Activated gamma-delta T cell treated with Interleukin-2 at 50 U/mL for 16 hours (primary cell): Measurements from ENCODE around the gene KCNE5.
"Not testable (repeated sequence)": the region's sequence is repeated elsewhere in the genome, so short reads cannot be mapped to it uniquely, and the experiment has no call there.

Experiments used
- DNase-seq: peaks from one replicate; pipeline ENCODE4 v3.0.0-alpha.2; 2020

KCNE5 gene, protein sequence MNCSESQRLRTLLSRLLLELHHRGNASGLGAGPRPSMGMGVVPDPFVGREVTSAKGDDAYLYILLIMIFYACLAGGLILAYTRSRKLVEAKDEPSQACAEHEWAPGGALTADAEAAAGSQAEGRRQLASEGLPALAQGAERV

DNA sequence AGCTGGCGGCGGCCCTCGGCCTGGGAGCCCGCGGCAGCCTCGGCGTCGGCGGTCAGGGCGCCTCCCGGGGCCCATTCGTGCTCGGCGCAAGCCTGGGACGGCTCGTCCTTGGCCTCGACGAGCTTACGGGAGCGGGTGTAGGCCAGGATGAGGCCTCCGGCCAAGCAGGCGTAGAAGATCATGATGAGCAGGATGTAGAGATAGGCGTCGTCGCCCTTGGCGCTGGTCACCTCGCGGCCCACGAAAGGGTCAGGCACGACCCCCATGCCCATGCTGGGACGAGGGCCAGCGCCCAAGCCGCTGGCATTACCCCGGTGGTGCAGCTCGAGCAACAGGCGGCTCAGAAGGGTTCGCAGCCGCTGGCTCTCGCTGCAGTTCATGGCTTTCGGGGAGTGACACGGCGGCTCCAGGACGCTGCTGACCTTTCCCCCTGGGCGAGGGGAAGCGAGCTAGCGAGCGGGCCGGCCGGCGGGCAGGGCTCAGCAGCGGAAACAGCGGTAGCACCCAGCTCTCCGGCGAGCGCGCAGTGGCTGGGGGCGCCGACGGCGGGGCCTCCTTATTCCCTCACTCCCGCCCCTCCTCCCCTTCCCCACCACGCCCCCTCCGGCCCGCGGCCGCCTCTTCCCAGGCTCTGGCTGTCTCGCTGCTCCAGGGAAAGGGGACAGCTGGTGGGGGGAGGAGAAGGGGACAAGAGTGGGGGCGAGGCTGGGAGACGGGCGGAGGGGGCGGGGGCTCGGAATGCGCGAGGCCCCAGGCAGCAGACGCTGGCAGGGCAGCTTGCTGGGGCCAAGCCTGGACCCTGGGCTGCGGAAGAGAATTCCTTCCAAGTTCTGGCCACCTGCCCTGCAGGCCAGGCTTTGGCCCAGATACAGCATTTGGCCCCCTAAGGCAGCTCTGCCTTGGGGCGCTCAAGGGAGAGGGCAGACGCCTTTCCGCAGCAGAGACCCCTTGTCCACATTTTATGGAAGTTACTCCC lies at the start of gene KCNE5:
Gene KCNE5 (minus strand): TSS at position 532 of the 976 bp plus-strand sequence. CDS start 152 bp downstream, at position 380.
- DNase-seq = no peak

DNA sequence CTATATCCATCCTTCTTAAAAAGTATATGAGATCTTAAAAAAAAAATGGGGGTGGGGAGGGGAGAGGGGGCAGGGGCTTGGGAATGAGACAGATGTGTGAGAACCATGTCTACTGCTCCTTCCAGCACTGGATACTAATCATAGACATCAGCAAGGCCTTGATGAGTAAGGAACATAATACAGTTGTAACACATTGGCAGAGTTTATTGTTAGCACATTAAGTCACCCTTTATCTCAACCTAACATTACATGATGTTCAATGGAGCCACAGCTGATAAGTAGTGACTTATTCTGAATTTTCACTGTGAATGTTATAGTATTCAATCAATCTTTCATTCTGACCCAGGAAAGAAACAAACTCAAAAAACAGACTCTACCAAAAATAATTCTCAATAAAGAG lies 47.3 kb upstream of the KCNE5 start:
- no peak for DNase-seq

DNA sequence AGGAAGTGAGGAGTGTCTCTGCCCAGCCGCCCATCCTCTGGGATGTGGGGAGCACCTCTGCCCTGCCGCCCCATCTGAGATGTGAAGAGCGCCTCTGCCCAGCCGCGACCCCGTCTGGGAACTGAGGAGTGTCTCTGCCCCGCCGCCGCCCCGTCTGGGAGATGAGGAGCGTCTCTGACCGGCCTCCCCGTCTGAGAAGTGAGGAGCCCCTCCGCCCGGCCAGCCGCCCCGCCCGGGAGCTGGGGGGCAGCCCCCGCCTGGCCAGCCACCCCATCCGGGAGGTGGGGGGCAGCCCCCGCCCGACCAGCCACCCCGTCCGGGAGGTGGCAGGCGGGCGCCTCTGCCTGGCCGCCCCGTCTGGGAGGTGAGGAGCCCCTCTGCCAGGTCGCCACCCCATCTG lies 46.2 kb upstream of the KCNE5 start:
- DNase-seq = not testable (repeated sequence)

DNA sequence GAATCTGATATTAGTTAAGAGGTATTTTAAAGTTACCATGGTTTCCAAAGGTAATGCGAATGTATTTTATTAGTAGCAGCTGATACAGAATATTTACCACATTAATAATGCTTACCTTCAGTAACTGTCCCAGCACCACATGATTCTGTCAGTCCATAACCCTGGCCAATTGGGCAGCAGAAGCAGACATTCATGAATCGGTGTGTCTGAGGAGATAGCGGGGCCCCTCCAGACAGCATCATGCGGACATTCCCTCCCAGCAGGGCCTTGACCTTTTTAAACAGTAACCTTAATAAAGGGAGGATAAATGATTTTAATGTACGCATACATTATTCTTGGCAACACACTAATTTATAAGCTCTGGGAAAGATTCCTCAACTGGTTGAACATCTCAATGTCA lies 43.0 kb upstream of the KCNE5 start:
- DNase-seq = no peak

DNA sequence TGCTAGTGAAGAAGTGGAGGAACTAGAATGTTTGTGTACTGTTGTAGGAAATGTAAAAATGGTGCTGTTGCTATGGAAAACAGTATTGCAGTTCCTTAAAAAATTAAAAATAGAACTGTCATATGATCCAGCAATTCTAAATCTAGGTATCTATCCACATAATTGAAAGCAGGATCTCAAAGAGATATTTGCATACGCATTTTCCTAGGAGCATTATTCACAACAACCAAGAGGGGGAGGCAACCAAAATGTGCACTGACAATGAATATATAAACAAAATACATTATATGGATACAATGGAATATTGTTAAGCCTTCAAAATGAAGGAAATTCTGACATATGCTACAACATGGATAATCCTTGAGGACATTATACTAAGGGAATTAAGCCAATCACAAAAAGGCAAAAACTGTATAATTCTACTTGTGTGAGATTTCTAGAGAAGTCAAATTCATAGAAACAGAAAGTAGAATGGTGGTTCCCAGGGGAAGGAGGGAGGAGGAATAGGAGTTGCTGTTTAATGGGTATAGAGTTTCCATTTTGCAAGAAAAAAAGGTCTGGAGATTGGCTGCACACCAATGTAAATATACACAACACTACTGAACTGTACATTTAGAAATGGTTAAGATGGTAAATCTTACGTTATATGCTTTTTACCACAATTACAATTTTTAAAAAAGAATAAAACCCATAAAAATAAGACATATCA lies 35.6 kb upstream of the KCNE5 start:
- no peak for DNase-seq

DNA sequence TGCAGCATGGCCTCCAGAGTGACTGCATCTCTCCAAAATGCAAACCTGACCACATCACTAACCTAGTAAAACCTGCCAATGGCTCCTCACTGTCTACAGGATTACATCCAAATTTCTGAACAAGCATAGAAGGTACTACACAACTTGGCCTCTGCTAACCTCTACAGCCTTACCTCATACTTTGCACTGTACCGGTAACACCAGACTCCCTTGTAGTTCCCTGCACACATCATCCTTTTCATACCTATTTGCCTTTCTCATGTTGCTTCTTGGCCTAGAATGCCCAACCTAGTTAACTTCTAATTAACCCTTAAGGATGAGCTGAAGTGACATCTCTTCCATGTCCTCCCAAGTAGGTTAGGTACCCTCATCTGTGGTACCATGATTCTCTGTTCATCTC lies 33.4 kb upstream of the KCNE5 start:
- DNase-seq = no peak

DNA sequence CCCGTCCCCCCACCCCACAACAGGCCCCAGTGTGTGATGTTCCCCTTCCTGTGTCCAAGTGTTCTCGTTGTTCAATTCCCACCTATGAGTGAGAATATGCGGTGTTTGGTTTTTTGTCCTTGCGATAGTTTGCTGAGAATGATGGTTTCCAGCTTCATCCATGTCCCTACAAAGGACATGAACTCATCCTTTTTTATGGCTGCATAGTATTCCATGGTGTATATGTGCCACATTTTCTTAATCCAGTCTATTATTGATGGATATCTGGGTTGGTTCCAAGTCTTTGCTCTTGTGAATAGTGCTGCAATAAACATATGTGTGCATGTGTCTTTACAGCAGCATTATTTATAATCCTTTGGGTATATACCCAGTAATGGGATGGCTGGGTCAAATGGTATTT lies 32.4 kb upstream of the KCNE5 start:
- DNase-seq = not testable (repeated sequence)

DNA sequence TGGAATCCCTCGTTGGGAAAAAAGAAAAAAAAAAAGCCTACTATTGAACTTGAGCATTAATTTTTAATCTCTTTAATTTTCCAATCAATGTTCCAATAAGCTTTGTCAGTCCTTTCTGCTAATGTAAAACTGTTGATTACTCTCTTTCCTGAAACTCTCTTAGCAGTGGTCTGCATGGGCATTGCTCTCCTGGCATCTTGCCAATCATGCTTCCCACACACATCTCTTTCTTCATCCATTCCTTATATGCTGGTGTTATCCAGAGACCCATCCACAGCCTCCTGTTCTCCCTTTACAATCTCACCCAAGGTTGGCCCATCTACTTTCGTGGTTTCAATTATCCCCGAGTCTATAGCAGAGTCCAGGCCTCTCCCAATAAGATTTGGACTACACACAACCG lies 31.8 kb upstream of the KCNE5 start:
- DNase-seq = no peak

DNA sequence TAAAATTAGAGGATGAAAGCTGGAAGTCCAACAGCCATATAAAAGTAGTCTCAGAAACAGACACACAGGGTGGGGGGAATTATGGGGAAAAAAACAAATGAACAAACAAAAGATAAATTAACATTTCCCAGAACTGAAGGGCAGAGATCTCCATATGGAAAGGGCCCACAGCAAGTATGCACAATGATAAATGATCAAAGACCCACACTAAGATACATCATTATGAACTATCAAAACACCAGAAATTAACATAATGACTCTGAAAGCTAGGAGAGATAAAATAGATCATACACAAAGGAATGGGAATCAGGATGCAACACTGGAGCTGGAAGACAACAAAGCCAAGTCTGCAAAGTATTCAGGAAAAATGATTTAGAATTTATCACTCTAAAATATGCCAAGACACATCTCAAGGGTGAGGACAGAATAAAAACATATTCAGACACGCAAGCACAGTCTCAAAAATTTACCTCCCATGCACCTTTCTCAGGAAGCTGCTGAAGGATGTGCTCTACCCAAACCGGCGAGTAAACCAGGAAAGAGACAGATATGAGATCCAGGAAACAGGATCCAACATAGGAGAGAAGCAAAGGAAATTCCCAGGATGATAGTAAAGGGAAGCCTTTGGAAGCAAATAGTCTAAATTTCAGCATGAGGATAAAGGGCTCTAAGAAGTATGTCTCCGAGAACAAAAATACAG lies 30.7 kb upstream of the KCNE5 start:
- DNase-seq = no peak

DNA sequence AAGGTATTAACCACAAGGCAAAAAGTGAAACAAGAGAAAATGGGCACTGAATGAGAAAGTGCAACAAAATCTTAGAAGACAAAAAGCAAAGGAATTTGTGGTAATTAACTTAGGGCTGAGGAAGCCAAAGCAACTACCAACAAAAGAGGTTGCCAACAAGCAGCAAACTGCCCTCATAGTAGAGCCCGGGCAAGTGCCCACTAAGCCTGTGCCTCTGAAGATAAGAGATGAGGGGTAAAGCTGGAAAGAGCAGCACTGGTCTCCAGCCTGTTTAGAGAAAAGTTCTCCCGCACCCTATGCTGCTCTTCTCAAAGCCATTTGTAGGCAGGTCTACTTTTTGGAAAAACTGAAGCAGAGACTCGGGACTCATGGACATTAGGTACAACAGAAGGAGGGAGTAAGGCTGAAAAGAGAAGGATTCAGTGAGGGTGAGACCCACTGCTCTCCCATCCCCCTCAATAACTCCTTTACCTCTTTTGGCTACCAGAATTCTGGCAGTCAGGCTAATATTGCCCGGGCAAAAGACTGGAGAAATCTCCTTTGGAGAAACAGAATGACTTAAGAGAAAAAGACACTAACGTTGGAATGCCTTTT lies 29.6 kb upstream of the KCNE5 start:
- DNase-seq = no peak

DNA sequence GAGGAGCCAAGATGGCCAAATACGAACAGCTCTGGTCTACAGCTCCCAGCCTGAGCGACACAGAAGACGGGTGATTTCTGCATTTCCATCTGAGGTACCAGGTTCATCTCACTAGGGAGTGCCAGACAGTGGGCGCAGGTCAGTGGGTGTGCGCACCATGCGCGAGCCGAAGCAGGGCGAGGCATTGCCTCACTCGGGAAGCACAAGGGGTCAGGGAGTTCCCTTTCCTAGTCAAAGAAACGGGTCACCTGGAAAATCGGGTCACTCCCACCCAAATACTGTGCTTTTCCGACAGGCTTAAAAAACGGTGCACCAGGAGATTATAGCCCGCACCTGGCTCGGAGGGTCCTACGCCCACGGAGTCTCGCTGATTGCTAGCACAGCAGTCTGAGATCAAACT lies 19.7 kb upstream of the KCNE5 start:
- DNase-seq = not testable (repeated sequence)

DNA sequence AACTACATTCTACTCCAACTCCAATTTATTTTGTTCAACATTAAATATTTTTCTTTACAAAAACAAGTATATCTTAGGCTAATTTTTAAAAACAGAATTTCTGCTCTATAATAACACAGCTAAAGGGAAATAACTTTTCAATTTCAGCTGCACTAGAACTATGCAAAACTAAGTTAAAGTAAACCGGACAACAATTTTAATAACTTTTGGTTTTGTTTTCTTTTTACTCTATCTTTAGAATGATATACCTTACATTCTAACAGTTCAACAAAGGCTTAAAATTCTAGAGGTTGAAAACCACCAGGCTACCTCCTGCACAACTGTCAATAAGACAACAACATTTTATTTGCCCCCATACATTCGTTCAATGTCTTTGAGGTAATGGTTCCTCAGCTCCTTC lies 18.7 kb upstream of the KCNE5 start:
- no peak for DNase-seq

DNA sequence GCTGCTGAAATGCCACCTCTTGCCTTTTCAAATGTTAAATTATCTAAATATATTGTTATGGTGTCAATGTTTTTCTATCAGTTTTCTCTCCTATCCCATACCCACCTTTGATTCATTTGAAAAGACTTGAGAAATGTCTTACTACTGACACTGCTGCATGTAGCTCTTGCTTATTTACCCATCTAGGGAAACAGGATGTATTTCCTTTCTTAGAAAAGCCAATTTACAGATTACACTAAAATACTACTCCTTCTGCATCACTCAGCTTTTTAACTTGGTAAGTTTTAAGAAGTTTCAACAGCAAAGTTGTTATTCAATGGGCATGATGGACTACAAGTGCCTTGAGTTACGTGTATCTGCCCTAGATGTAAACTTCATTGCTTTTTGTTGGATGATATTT lies 13.2 kb upstream of the KCNE5 start:
- DNase-seq = no peak

DNA sequence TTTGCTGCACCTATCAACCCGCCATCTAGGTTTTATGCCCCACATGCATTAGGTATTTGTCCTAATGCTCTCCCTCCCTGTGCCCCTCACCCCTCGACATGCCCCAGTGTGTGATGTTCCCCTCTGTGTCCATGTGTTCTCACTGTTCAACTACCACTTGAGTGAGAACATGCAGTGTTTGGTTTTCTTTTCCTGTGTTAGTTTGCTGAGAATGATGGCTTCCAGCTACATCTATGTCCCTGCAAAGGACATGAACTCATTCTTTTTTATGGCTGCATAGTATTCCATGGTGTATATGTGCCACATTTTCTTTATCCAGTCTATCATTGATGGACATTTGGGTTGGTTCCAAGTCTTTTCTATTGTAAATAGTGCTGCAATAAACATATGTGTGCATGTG lies 12.5 kb upstream of the KCNE5 start:
- DNase-seq = not testable (repeated sequence)

DNA sequence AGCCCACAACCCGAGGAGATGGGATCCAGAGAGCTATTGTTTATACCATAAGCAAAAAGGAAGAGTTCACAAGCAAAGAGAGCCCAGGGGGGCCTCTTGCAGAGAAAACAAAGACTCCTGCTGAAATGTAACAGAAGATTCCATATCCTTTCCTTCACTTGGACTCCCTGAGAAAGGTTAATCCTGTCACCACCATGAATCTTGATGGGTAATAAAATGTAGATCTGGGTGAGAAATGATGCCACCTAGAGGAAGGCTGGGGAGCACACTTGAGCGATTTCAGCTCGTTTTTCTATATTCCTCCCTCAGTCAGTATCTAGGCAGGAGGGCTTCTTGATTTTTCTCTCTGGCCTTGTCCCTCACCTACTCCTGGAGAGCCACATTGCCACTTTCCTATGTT lies 10.2 kb upstream of the KCNE5 start:
- DNase-seq = no peak

DNA sequence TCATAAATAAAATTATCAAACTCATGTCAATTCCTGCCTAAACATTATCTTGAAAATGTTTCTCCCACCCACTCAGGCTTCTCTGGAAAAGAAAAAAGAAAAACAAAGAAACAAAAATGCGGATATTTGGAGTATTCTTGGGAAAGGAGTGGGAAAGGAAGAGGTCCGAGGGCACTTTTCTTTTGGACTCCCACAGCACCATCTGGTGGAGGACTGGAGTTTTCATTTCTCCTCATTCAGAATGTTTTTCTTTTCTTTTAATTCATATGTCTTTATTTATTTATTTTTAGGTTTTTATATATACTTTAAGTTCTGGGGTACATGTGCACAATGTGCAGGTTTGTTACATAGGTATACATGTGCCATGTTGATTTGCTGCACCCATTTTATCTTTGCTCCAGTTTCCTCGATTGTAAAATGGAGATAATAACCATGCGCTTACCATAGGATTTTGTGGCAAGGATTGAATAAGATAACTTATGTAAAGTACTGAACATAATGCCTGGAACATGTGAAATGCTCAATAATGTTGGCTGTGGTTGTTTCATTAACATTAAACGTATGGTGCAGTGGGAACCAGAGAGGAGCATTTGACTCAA lies 8.0 kb upstream of the KCNE5 start:
- no peak for DNase-seq

DNA sequence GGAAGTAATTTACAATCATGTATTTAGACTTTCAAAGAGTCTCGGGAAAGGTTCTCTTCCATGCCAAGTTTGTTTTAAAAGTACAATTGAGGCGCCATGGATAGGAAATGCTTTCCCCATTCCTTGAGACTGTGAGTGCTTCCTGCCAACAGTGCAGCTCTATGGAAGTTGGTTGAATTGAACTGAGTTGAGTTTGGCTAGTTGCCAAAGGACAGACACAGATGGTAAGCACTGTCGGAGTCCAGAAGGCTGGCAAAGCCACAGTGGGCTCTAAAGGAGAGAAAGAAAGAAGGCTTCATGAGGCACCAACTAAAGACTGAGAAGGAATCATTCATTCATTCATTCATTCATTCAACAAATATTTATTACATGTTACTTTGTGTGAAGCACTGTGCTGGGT lies 4.3 kb upstream of the KCNE5 start:
- no peak for DNase-seq

DNA sequence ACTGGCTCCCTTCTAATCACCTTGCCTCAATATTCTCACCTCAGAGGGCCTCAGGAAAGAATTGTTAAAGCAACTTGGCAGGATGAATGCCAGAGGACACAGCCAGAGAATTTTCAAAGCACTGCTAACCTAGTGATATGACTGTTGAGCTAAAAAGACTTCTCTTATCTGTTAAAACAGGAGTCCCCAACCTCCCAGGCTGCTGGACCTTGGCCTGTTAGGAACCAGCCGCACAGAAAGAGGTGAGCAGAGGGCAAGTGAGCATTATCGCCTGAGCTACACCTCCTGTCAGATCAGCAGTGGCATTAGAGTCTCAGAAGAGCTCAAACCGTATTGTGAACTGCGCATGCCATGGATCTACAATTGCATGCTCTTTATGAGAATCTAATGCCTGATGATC lies 1.7 kb upstream of the KCNE5 start:
- no peak for DNase-seq

DNA sequence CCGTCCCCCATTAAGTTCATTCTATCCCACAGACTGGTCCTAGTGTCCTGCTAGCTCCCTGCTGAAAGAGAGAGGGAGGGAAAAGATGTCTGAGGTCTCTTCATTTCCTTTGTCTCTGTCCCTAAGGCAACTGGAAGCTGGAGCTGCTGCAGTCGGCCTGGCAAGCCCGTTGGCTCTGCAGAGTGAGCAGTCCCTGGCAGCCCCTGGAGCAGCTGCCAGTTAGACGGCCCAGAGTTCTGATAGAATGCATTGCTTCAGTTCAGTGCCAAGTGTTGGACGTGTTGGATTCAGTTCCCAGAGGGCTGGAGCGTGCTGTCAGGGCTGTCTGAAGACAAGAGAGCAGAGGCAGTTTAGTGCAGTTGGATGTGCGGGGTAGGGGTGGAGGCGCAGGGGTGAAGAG lies 975 bp downstream of the KCNE5 start:
- DNase-seq = no peak

DNA sequence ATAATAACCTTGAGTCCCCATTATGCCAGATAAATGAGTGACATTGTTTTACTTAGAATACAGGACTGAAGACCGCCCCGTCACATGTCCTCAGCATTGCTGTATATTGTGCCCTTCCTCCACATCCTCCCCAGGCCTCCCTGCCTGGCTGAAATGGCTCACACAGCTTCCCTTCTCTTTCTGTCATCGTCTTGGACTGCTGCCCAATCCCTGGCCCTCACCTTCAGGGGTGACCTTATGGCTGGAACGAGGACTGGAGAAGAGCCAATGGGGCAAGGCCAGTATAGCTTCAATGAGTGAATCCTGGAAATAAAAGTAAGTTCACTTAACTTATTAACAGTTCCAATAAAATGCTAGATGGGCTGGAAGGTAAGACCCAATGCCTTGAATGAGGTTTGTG lies 2.7 kb downstream of the KCNE5 start:
- DNase-seq = no peak

DNA sequence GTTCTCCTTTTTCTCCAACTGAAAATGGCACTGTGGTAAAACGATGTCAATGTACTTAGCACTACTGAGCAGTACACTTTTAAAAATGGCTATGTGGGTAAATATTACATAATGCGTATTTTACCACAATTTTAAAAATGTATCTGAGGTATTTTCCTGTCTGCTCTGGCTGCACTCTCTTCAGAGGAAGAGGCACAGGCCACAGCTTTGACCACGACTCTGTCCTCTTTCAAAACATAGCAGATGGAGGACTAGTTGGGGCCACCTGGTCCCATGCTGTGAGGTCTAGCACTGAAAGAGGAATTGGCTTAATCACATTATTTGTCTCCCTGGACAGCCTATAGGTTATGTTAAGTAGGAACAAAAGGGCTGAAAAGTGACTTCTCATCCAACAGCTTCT lies 5.2 kb downstream of the KCNE5 start:
- DNase-seq = no peak

DNA sequence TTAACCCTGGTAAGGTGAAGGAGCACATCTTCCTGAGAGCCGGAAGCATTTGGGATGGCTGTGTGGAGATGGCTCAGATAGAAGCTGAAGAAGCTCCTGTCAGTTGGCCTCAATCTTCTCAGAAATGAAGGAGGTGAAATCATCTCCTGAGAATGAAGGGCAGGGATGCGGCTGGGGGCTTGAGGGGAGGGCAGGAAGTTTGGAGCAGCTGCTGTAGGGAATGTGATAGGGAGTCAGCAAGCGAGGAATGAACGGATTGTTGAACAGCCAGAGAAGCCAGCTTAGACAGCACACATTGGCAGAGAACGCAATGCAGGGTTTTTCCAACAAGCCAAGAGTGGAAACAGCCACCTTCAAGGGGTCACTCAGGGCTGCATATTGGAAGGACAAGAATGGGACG lies 10.0 kb downstream of the KCNE5 start:
- DNase-seq = no peak
